ENCODE measurements around the gene PEMT.

- TF ChIP-seq CTCF (conservative IDR thresholded peaks at IDR 0.05 in 1 of 2, IDR thresholded peaks at IDR 0.05 in 1 of 2; ENCODE audit: low read depth in 1 of 2, low read length in 2 of 2) = no peak
- TF ChIP-seq EZH2 (IDR thresholded peaks at IDR 0.05; ENCODE audit: low read length, missing control alignments) = no peak
Observed at GRCh38 chr17:17628388-17629008, 37.0 kb upstream of the PEMT start.

Data from fibroblast of lung (primary cell).